HCEC 1CT (cell line): ENCODE data around the gene VPS52.
A peak's percentile ranks its signal among the peaks of the same experiment; 100 is the strongest.
"Not testable (repeated sequence)": the region's sequence is repeated elsewhere in the genome, so short reads cannot be mapped to it uniquely, and the experiment has no call there.

Source experiments
- DNase-seq: peaks from one replicate; pipeline ENCODE4 v3.0.0-alpha.2; 2017

Gene VPS52

DNA sequence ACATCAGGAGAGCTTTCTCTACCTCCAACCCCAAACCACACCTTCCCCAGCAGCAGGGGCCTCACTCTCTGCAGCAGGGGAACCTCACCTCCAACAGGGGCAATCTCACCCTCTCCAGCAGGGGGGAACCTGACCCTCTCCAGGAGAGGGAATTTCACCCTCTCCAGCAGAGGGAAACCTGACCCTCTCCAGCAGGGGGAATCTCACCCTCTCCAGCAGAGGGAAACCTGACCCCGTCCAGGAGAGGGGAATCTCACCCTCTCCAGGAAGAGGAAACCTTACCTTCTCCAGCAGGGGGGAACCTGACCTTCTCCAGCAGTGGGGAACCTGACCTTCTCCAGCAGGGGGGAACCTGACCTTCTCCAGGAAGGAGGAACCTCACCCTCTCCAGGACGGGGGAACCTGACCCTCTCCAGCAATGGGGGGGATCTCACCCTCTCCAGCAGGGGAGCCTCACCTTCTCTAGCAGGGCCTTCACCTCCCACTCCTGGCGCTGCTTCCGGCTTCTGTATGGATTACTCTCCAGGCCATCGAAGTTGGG lies 8.4 kb upstream of the VPS52 start:
- peak; percentile 42 for DNase-seq

DNA sequence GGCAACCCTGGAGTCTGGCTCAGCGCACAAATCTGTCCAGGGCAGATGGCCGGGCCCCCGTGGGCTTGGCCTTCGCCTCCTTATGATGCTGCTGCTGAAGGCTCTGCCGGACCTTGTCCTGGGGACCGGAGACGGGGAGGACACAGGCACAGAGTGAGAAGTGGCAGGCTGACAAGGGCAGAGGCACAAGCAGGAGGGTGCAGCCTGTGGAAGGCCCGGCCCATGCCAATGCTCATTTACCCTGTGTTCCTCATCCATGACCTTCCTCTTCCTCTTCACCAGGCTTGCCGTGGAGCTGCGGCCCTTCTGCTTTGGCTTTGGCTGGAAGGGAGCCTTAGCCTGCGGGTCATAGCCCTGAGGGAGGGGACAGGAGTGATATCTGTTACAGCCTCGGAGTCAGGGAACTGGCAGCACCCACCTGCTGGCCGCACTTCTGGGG lies 7.6 kb upstream of the VPS52 start:
- no peak for DNase-seq

DNA sequence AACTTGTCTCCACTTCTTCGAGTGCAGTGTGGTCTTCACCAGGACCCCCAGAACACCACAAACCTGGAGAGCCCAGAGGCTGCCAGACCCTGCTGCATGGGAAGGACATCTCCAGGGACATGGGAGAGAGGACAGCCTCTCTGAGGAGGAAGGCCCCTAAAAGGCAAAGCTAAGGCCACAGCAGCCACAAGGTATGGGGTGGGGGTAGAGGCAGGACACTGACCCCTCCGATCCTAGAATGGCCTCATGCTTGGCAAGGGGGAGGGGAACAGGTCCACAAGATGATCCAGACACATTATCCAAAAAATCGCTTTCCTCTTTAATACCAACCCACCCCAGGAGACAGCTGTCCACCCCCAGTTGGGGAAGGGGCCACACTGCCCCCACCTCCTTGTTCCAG lies 7.1 kb upstream of the VPS52 start:
- DNase-seq = no peak

DNA sequence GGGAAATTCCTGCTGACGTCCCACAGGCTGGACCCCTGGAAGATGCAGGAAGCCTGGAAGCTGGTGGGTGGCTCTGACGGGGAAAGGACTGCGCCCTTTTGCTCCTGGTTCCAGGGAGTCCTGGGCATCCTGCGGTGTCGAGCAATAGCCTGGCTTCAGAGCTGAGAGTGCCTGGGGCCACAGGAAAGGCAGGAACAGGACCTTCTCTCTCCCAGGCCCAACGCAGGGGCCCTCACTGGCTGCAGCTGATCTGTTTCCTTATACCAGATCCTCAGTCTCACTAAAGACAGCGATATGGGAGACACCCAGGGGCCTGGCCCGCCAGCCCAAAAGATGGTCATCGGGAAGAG lies 6.7 kb upstream of the VPS52 start:
- DNase-seq = no peak

- DNase-seq = no peak
Measured at GRCh38 chr6:33277663-33278391, 6.2 kb upstream of the VPS52 start.

GRCh38 chr6:33276864-33277662 lies 5.4 kb upstream of the VPS52 start, which contains the start of gene B3GALT4:
Gene B3GALT4, plus strand, starts transcription at chr6:33277123. Its CDS starts 297 bp downstream, at chr6:33277420.
- DNase-seq = peak; percentile 69

DNA sequence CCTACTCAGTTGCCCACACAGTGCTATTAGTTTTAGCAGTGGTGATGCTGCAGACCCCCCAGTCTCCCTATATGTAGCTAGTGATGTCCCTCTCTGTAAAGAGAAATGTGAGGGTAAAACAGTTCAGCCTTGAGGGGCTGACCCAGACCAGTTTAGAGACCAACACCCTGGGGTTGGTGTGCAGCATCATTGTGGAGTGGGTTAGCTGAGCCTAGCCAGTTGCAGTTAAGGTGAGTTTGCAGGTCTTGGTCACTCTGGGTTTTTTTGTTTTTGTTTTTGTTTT lies 4.8 kb upstream of the VPS52 start:
- no peak for DNase-seq

DNA sequence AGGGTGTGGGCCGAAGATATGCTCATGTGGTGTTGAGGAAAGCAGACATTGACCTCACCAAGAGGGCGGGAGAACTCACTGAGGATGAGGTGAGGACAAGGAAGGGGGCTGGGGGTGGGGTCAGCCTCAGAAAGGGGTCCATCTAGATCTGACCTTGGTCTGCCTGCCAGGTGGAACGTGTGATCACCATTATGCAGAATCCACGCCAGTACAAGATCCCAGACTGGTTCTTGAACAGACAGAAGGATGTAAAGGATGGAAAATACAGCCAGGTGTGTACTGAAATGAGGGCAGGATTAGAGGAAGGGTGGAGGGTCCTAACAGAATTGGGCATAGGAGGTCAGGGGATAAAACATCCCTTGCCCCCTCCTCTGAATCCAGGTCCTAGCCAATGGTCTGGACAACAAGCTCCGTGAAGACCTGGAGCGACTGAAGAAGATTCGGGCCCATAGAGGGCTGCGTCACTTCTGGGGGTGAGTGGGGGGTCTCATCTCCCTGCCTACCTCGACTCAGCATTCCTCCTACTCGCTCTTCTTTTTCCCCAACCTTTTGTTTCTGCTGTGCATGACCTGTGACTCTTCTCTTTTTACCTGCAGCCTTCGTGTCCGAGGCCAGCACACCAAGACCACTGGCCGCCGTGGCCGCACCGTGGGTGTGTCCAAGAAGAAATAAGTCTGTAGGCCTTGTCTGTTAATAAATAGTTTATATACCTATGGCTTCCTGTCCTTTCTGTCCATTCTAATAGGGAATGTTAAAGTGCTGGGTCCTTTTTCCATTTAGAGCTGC lies 4.3 kb upstream of the VPS52 start:
- not testable (repeated sequence) for DNase-seq

GRCh38 chr6:33273924-33274902 lies 2.5 kb upstream of the VPS52 start:
- no peak for DNase-seq

- no peak for DNase-seq
Measured at GRCh38 chr6:33273129-33273923, 1.6 kb upstream of the VPS52 start.

- no peak for DNase-seq
Measured at GRCh38 chr6:33272275-33273128, 826 bp upstream of the VPS52 start.

DNA sequence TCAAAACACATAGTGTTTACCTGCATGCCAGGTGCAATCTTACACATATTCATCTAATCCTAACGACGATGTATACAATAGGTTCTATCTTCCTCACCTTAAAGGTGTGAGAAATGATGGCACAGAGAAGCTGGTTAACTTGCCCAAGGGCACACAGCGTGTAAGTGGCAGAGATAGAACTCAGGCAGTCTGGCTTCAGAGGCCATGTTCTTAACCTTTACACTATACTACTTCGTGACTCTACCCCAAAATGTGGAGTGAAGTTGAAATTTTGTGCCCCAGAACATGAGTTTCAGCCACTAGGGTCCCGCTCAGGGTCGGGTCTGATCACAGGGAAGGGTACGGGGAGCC lies 584 bp downstream of the VPS52 start:
- DNase-seq = peak; percentile 20

DNA sequence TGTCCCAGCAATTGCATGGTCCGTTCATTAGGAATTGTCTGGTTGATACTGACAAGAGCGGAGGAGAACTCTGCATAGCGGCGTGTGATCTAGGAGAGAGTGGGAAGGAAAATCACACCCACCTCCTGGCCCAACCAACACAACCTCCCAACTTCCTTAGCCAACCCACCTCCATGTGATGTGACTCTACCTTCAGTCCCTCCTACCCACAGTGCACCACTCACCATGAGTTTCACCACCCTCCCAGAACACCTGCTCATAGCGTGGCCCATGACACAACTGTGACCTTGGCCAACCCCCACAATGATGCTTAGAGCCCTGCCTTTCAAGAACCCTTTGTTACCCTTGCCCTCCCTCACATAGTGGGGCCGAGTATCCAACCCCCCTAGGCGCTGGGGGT lies 7.7 kb downstream of the VPS52 start:
- DNase-seq = no peak

DNA sequence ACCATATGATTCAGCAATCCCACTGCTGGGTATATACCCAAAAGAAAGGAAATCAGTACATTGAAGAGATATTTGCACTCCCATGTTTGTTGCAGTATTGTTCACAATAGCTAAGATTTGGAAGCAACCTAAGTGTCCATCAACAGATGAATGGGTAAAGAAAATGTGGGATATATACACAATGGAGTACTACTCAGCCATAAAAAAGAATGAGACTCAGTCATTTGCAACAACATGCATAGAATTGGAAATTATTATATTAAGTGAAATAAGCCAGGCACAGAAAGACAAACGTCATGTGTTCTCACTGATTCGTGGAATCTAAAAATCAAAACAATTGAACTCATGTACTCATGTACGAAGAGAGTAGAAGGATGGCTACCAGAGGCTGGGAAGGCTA lies 9.2 kb downstream of the VPS52 start:
- not testable (repeated sequence) for DNase-seq

DNA sequence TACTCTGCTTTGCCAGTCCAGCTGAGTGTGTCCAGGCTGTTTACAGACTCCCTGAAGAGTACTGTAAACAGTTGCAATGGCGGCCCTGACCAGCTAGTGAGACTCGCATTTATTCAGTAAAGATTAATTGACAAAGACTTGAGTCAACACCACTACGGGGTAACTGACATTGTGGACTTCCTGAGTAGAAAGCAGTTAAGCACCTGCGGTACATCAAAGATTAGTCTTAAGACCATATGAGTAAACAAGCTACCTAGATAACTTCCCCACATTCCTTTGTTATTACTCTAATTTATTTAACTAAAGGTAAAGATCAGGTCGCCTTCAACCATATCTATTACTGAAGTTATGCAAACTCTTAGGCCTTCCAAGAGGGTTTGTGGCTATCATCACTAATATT lies 12.6 kb downstream of the VPS52 start:
- DNase-seq = no peak

DNA sequence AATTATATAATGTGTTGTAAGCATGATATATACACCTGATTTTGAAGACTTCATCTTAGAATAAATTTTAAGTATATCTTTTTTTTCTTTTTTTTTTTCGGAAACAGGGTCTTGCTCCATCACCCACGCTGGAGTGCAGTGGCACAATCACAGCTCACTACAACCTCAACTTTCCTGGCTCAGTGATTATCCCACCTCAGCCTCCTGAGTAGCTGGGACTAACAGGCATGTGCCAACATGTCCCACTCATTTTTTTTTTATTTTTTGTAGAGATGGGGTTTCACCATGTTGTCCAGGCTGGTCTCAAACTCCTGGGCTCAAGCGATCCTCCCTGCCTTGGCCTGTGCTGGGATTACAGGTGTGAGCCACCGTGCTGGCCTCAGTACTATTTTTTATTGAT lies 17.1 kb downstream of the VPS52 start:
- DNase-seq = no peak

- peak; percentile 57 for DNase-seq
Measured at GRCh38 chr6:33252759-33253158, 18.9 kb downstream of the VPS52 start.

GRCh38 chr6:33251395-33252012 lies 20.2 kb downstream of the VPS52 start:
- no peak for DNase-seq

DNA sequence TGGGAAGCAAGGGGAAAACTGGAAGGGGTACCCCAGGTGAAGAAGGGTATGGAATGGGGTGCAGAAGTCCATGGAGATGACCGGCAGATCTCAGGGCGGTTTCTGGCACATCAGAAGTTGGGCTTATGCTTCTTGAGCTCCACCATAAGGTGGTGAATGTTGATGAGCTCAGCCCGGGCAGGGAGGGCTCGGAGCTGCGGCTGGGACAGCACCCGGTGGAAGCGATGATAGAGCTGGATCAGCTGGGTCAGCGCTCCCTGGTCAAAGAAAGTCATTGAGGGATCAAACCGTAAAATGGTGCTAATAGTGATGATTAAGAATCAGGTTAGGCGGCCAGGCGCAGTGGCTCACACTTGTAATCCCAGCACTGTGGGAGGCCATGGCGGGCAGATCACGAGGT lies 20.9 kb downstream of the VPS52 start:
- DNase-seq = no peak
